ENCODE measurements around the gene ZC3H10.
A peak's percentile ranks its signal among the peaks of the same experiment; 100 is the strongest.
"Not testable (repeated sequence)": the region's sequence is repeated elsewhere in the genome, so short reads cannot be mapped to it uniquely, and the experiment has no call there.

The ZC3H10 gene

GRCh38 chr12:56156464-56157200 is 38.6 kb downstream of the ZC3H10 start:
- ATAC-seq, result not testable (repeated sequence)

- peak; percentile 24 to 26 for ATAC-seq
Observed at GRCh38 chr12:56157201-56158028, 39.3 kb downstream of the ZC3H10 start.

- ATAC-seq, result peak; percentile 93 to 94
Observed at GRCh38 chr12:56158029-56158925, 40.2 kb downstream of the ZC3H10 start, which contains the start of gene MYL6. MYL6 (plus strand) TSS chr12:56158359; CDS start chr12:56158402, 43 bp downstream.

- no peak for ATAC-seq
Observed at GRCh38 chr12:56158926-56159461, 40.9 kb downstream of the ZC3H10 start.

- ATAC-seq, result no peak
Observed at GRCh38 chr12:56159482-56160192, 41.6 kb downstream of the ZC3H10 start.

- ATAC-seq, result peak; percentile 28 to 53
Observed at GRCh38 chr12:56160193-56160763, 42.2 kb downstream of the ZC3H10 start.

GRCh38 chr12:56160894-56161689 is 43.0 kb downstream of the ZC3H10 start:
- no peak for ATAC-seq

GRCh38 chr12:56161690-56162351 is 43.8 kb downstream of the ZC3H10 start:
- ATAC-seq, result no peak

GRCh38 chr12:56162468-56163290 is 44.6 kb downstream of the ZC3H10 start:
- ATAC-seq, result no peak

- no peak for ATAC-seq
Observed at GRCh38 chr12:56163533-56164344, 45.7 kb downstream of the ZC3H10 start.

- ATAC-seq, result no peak
Observed at GRCh38 chr12:56164345-56164729, 46.3 kb downstream of the ZC3H10 start.

GRCh38 chr12:56165369-56165768 is 47.3 kb downstream of the ZC3H10 start:
- no peak for ATAC-seq

- ATAC-seq, result no peak
Observed at GRCh38 chr12:56169229-56169759, 51.2 kb downstream of the ZC3H10 start.

GRCh38 chr12:56172839-56173238 is 54.8 kb downstream of the ZC3H10 start:
- ATAC-seq, result no peak
